Measurements from ENCODE around the gene AKT3.

AKT3 gene

DNA sequence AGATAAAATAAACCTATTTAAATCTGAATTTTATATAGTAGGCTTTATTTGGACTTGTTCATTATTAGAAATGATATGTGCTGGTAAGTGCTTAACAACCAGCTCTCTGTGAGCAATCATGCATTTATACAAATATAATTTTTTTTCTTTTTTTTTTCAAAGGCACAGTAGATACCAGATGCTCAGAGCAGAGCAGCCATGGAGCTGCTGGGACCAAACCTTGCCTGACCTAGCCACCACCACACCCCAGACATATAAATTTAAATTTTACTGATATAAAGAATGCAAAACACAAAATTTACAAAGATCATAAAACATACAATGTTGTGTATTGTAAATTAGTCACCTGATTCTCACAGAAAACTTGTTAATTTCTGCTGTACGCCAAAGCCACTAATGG, 303.6 kb downstream of the AKT3 start:
- Histone ChIP-seq H3K4me1 (ENCODE audit: control insufficient read depth in 1 of 2, insufficient read depth in 2 of 2, low read length in 2 of 2) (no peaks in the 10 kb centered on the region), H2AK5ac (ENCODE audit: low read length) (no peak overlapping the region), H4K12ac (ENCODE audit: low read depth, low read length) (no peak overlapping the region), H4K91ac (ENCODE audit: low read depth, low read length) (no peak overlapping the region), H3K4me3 (ENCODE audit: low read depth, low read length) (no peak overlapping the region), H3K9ac (ENCODE audit: low read length) (no peak overlapping the region), H3K27me3 (ENCODE audit: insufficient read depth, low read length) (no peaks in the 10 kb centered on the region), H3K9me3 (ENCODE audit: insufficient read depth, low read depth, low read length) (no peaks in the 10 kb centered on the region), H3K4me2 (ENCODE audit: low read length) (no peak overlapping the region), H3K23ac (ENCODE audit: low read length) (no peak overlapping the region), H3K36me3 (ENCODE audit: control insufficient read depth in 1 of 2, insufficient read depth in 2 of 2, low read length in 2 of 2) (no peaks in the 10 kb centered on the region), H2BK12ac (ENCODE audit: low read length) (no peak overlapping the region), H4K8ac (ENCODE audit: low read depth, low read length) (no peak overlapping the region), H3K18ac (ENCODE audit: low read length) (no peak overlapping the region), H3K27ac (ENCODE audit: low read depth, low read length) (no peak overlapping the region), H2BK5ac (ENCODE audit: low read depth, low read length, poor library complexity) (no peak overlapping the region), H3K79me2 (ENCODE audit: control insufficient read depth, insufficient read depth, low read length, poor library complexity) (no peaks in the 10 kb centered on the region), H3K4ac (ENCODE audit: low read depth, low read length) (no peak overlapping the region), H3K79me1 (ENCODE audit: low read length) (no peaks in the 10 kb centered on the region), H2AFZ (ENCODE audit: insufficient read depth, low read length, poor library complexity) (no peak overlapping the region), H2BK120ac (ENCODE audit: insufficient read depth, low read length, poor library complexity) (no peak overlapping the region), H3K14ac (ENCODE audit: low read length) (no peak overlapping the region)
- DNase-seq, result no peak
- no CpG with 5 or more reads among the region's 1 CpG for WGBS (ENCODE audit: extremely low coverage, insufficient coverage, insufficient read length)

DNA sequence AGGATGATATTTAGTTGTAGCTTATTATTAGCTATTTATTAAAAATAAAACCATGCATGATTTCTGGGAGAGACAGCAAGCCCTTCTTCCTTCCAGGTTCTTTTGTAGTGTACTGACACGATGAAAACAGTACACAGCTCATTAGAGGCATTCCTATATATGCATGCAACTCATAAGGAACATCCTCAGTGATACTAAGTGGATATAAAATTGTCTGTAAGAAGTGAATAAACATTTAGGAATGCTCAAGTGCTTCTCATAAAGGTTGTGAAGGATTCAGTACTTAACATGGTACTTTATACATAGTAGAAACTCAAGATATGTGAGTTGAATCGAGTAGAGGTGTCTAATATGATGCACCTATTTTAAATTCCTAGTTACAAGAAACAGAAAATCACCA, 306.5 kb downstream of the AKT3 start:
- H4K91ac ChIP-seq (ENCODE audit: low read depth, low read length), result no peak overlapping the region
- H2BK5ac ChIP-seq (ENCODE audit: low read depth, low read length, poor library complexity), result no peak overlapping the region
- no peak overlapping the region for H3K4me2 ChIP-seq (ENCODE audit: low read length)
- no peak overlapping the region for H4K8ac ChIP-seq (ENCODE audit: low read depth, low read length)
- WGBS (ENCODE audit: extremely low coverage, insufficient coverage, insufficient read length), result no CpG with 5 or more reads among the region's 2 CpGs
- H2AK5ac ChIP-seq (ENCODE audit: low read length), result no peak overlapping the region
- H3K4me1 ChIP-seq (ENCODE audit: control insufficient read depth in 1 of 2, insufficient read depth in 2 of 2, low read length in 2 of 2), result no peaks in the 10 kb centered on the region
- H3K4ac ChIP-seq (ENCODE audit: low read depth, low read length), result no peak overlapping the region
- no peaks in the 10 kb centered on the region for H3K79me2 ChIP-seq (ENCODE audit: control insufficient read depth, insufficient read depth, low read length, poor library complexity)
- H3K36me3 ChIP-seq (ENCODE audit: control insufficient read depth in 1 of 2, insufficient read depth in 2 of 2, low read length in 2 of 2), result no peaks in the 10 kb centered on the region
- no peak overlapping the region for H3K18ac ChIP-seq (ENCODE audit: low read length)
- H4K12ac ChIP-seq (ENCODE audit: low read depth, low read length), result no peak overlapping the region
- H3K23ac ChIP-seq (ENCODE audit: low read length), result no peak overlapping the region
- DNase-seq, result no peak
- H2AFZ ChIP-seq (ENCODE audit: insufficient read depth, low read length, poor library complexity), result no peak overlapping the region
- no peak overlapping the region for H2BK120ac ChIP-seq (ENCODE audit: insufficient read depth, low read length, poor library complexity)
- H3K14ac ChIP-seq (ENCODE audit: low read length), result no peak overlapping the region
- no peaks in the 10 kb centered on the region for H3K27me3 ChIP-seq (ENCODE audit: insufficient read depth, low read length)
- no peak overlapping the region for H3K9ac ChIP-seq (ENCODE audit: low read length)
- H3K4me3 ChIP-seq (ENCODE audit: low read depth, low read length), result no peak overlapping the region
- no peak overlapping the region for H3K27ac ChIP-seq (ENCODE audit: low read depth, low read length)
- no peak overlapping the region for H2BK12ac ChIP-seq (ENCODE audit: low read length)
- H3K79me1 ChIP-seq (ENCODE audit: low read length), result no peaks in the 10 kb centered on the region
- H3K9me3 ChIP-seq (ENCODE audit: insufficient read depth, low read depth, low read length), result no peaks in the 10 kb centered on the region

DNA sequence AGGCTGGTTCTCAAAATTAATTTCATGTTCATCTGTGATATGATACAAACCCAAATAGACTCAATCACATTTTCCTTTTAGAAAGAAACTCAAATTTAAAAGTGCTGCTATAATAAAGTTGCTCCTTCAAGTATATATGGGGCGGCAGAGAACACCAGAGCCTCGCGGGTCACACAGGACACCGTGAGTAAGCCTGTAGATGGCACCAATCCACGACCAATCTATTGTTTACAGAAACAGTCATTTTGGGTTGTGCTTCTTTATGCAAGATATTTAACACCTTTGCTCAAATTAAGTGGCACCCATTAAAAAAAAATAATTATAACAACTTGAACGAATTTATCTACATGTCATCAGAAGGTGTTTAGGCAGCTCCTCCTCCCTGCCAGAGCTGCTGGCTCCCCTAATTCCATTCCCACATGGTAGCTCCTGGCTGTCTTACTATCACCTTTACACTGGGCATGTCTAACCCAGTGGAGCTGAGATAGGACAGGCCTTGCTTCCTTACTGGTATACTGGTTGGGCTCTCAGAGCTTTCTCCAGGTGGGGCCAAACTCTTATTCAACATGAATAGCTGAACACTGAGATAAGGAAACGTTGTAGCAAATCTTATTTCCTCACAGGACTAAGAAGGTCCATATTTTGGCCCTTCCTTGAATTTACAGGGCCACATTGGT, 307.2 kb downstream of the AKT3 start:
- no peak overlapping the region for H3K14ac ChIP-seq (ENCODE audit: low read length)
- H2BK5ac ChIP-seq (ENCODE audit: low read depth, low read length, poor library complexity), result no peak overlapping the region
- no peaks in the 10 kb centered on the region for H3K9me3 ChIP-seq (ENCODE audit: insufficient read depth, low read depth, low read length)
- no peaks in the 10 kb centered on the region for H3K79me2 ChIP-seq (ENCODE audit: control insufficient read depth, insufficient read depth, low read length, poor library complexity)
- no peak overlapping the region for H4K8ac ChIP-seq (ENCODE audit: low read depth, low read length)
- no peak overlapping the region for H3K4ac ChIP-seq (ENCODE audit: low read depth, low read length)
- H3K27me3 ChIP-seq (ENCODE audit: insufficient read depth, low read length), result no peaks in the 10 kb centered on the region
- H3K4me2 ChIP-seq (ENCODE audit: low read length), result no peak overlapping the region
- no peaks in the 10 kb centered on the region for H3K4me1 ChIP-seq (ENCODE audit: control insufficient read depth in 1 of 2, insufficient read depth in 2 of 2, low read length in 2 of 2)
- no peak for DNase-seq
- H4K91ac ChIP-seq (ENCODE audit: low read depth, low read length), result no peak overlapping the region
- H3K4me3 ChIP-seq (ENCODE audit: low read depth, low read length), result no peak overlapping the region
- no peak overlapping the region for H4K12ac ChIP-seq (ENCODE audit: low read depth, low read length)
- no peaks in the 10 kb centered on the region for H3K79me1 ChIP-seq (ENCODE audit: low read length)
- H3K36me3 ChIP-seq (ENCODE audit: control insufficient read depth in 1 of 2, insufficient read depth in 2 of 2, low read length in 2 of 2), result no peaks in the 10 kb centered on the region
- H2BK120ac ChIP-seq (ENCODE audit: insufficient read depth, low read length, poor library complexity), result no peak overlapping the region
- H2BK12ac ChIP-seq (ENCODE audit: low read length), result no peak overlapping the region
- WGBS (ENCODE audit: extremely low coverage, insufficient coverage, insufficient read length), result no CpG with 5 or more reads among the region's 7 CpGs
- no peak overlapping the region for H3K27ac ChIP-seq (ENCODE audit: low read depth, low read length)
- H2AFZ ChIP-seq (ENCODE audit: insufficient read depth, low read length, poor library complexity), result no peak overlapping the region
- H2AK5ac ChIP-seq (ENCODE audit: low read length), result no peak overlapping the region
- H3K9ac ChIP-seq (ENCODE audit: low read length), result no peak overlapping the region
- H3K23ac ChIP-seq (ENCODE audit: low read length), result no peak overlapping the region
- H3K18ac ChIP-seq (ENCODE audit: low read length), result no peak overlapping the region

DNA sequence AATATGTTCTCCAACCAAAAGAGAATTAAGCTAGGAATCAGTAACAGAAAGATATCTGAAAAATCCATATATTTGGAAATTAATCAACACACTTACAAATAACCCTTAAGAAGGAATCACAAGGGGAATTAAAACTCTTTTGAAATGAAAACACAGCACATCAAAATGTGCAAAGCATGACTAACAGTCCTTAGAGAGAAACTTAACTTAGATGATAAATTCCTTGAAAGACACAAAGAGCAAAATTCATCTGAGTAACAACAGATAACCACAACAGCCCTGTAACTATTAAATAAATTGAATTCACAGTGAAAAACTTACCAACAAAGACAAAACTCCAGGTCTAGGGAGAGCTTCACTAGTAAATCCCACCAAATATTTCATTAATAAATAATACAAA, 310.4 kb downstream of the AKT3 start:
- H4K12ac ChIP-seq (ENCODE audit: low read depth, low read length), result no peak overlapping the region
- no peak overlapping the region for H4K91ac ChIP-seq (ENCODE audit: low read depth, low read length)
- H3K14ac ChIP-seq (ENCODE audit: low read length), result no peak overlapping the region
- no peak overlapping the region for H3K9ac ChIP-seq (ENCODE audit: low read length)
- no peaks in the 10 kb centered on the region for H3K36me3 ChIP-seq (ENCODE audit: control insufficient read depth in 1 of 2, insufficient read depth in 2 of 2, low read length in 2 of 2)
- H2BK120ac ChIP-seq (ENCODE audit: insufficient read depth, low read length, poor library complexity), result no peak overlapping the region
- H2BK12ac ChIP-seq (ENCODE audit: low read length), result no peak overlapping the region
- H3K27me3 ChIP-seq (ENCODE audit: insufficient read depth, low read length), result no peaks in the 10 kb centered on the region
- H2AFZ ChIP-seq (ENCODE audit: insufficient read depth, low read length, poor library complexity), result no peak overlapping the region
- no peak overlapping the region for H3K27ac ChIP-seq (ENCODE audit: low read depth, low read length)
- DNase-seq, result no peak
- H2BK5ac ChIP-seq (ENCODE audit: low read depth, low read length, poor library complexity), result no peak overlapping the region
- no peak overlapping the region for H3K4ac ChIP-seq (ENCODE audit: low read depth, low read length)
- no peaks in the 10 kb centered on the region for H3K79me2 ChIP-seq (ENCODE audit: control insufficient read depth, insufficient read depth, low read length, poor library complexity)
- no peak overlapping the region for H3K18ac ChIP-seq (ENCODE audit: low read length)
- H3K23ac ChIP-seq (ENCODE audit: low read length), result no peak overlapping the region
- no peak overlapping the region for H3K4me2 ChIP-seq (ENCODE audit: low read length)
- no peaks in the 10 kb centered on the region for H3K79me1 ChIP-seq (ENCODE audit: low read length)
- no peak overlapping the region for H4K8ac ChIP-seq (ENCODE audit: low read depth, low read length)
- no peaks in the 10 kb centered on the region for H3K4me1 ChIP-seq (ENCODE audit: control insufficient read depth in 1 of 2, insufficient read depth in 2 of 2, low read length in 2 of 2)
- H3K4me3 ChIP-seq (ENCODE audit: low read depth, low read length), result no peak overlapping the region
- H2AK5ac ChIP-seq (ENCODE audit: low read length), result no peak overlapping the region
- H3K9me3 ChIP-seq (ENCODE audit: insufficient read depth, low read depth, low read length), result no peaks in the 10 kb centered on the region
